GM12878 (cell line): ENCODE results near the gene PSMC6. TPM values are rescaled to one million over a fixed set of nuclear protein-coding genes. Genes with fewer than 3 reads are reported as not detected.

Experiments used
- ATAC-seq: fragments of 200-7000 bp; cut with Tn5 transposase; 3 replicates; pipeline ENCODE4 v1.9.1; 2020; ENCODE audit warnings: mild to moderate bottlenecking, moderate library complexity
- BruUV-seq: library from RNA; stranded (reverse); fragments of 400-500 nt; replicated peaks from 2 replicates; lab custom pipeline; 2021; lab: Mats Ljungman, UMichigan
- CTCF ChIA-PET: fragments of 300-600 bp; sonication (Branson Sonifier 250); formaldehyde crosslinking; extraction: SDS; loops from one replicate; lab custom pipeline; 2021; ENCODE audit warnings: inconsistent platforms; lab: Yijun Ruan, JAX
- POLR2A ChIA-PET: fragments of 350-600 bp; formaldehyde crosslinking; extraction: SDS; loops from one replicate; lab custom pipeline; 2021; ENCODE audit warnings: inconsistent platforms; lab: Charles Lee
- RAD21 ChIA-PET: fragments of 300-600 bp; sonication (Branson Sonifier 250); formaldehyde crosslinking; loops from one replicate; lab custom pipeline; 2023; ENCODE audit warnings: antibody characterized with exemption; ENCODE audit not compliant: unreplicated experiment; lab: Charles Lee
- SMC1A ChIA-PET: fragments of 300-600 bp; sonication (Branson Sonifier 250); formaldehyde crosslinking; loops from one replicate; lab custom pipeline; 2023; ENCODE audit not compliant: unreplicated experiment, uncharacterized antibody; lab: Charles Lee
- DNase-seq: peaks from one replicate; pipeline ENCODE4 v3.0.0-alpha.2; 2011; ENCODE audit warnings: low read depth, low spot score
- FAIRE-seq: peaks from 3 replicates; lab custom pipeline; 2011; peaks lifted over from hg19 to GRCh38; lab: Jason Lieb, UNC
- H2AFZ ChIP-seq: 2 replicates; pipeline ENCODE4 v1.6.0; 2011; ENCODE audit warnings: low read depth, low read length, control low read depth; ENCODE audit not compliant: control insufficient read depth
- H3K27ac ChIP-seq: 2 replicates; pipeline ENCODE4 v1.5.1; 2011; ENCODE audit warnings: control low read depth; ENCODE audit not compliant: control insufficient read depth, insufficient read depth
- H3K27me3 ChIP-seq, 2 experiments: replicated peaks in 1 of 2; 2 replicates each; pipeline versions ENCODE4 v1.6.0 to v1.6.1; 2011; ENCODE audit warnings: low read length in 1 of 2; ENCODE audit not compliant: control insufficient read depth in 2 of 2, insufficient read depth in 2 of 2
- H3K36me3 ChIP-seq, 2 experiments: 2 replicates each; pipeline ENCODE4 v1.5.1; 2011; ENCODE audit warnings: low read length in 1 of 2; ENCODE audit not compliant: control insufficient read depth in 2 of 2, insufficient read depth in 2 of 2
- H3K4me1 ChIP-seq: 2 replicates; pipeline ENCODE4 v1.6.1; 2011; ENCODE audit warnings: mild to moderate bottlenecking, low read length, moderate library complexity, mixed read lengths; ENCODE audit not compliant: control insufficient read depth, insufficient read depth
- H3K4me2 ChIP-seq: 2 replicates; pipeline ENCODE4 v1.6.0; 2011; ENCODE audit warnings: control low read depth; ENCODE audit not compliant: control insufficient read depth, insufficient read depth
- H3K4me3 ChIP-seq: fragments of 200-600 bp; sonication (generic); 2 replicates; pipeline ENCODE4 v1.5.1; 2016
- H3K79me2 ChIP-seq: 2 replicates; pipeline ENCODE4 v1.6.0; 2011; ENCODE audit warnings: low read length; ENCODE audit not compliant: control insufficient read depth, insufficient read depth
- H3K9ac ChIP-seq: 2 replicates; pipeline ENCODE4 v1.8.0; 2011; ENCODE audit warnings: low read length, control low read depth, mixed read lengths; ENCODE audit not compliant: control insufficient read depth, insufficient read depth
- H3K9me3 ChIP-seq: replicated peaks from 3 replicates; pipeline ENCODE4 v1.5.1; 2011; ENCODE audit warnings: mild to moderate bottlenecking, low read length; ENCODE audit not compliant: control insufficient read depth, insufficient read depth
- H4K20me1 ChIP-seq: 2 replicates; pipeline ENCODE4 v1.6.0; 2011; ENCODE audit not compliant: control insufficient read depth, insufficient read depth
- CREM ChIP-seq: IDR thresholded peaks from 2 replicates; pipeline ENCODE4 v1.6.1; 2014; ENCODE audit warnings: antibody characterized with exemption, low read depth
- DPF2 ChIP-seq: fragments of 450-650 bp; IDR thresholded peaks from 2 replicates; pipeline ENCODE4 v1.6.1; 2017; ENCODE audit warnings: mild to moderate bottlenecking
- MEF2A ChIP-seq: IDR thresholded peaks from 2 replicates; pipeline ENCODE4 v1.6.1; 2011; ENCODE audit warnings: low read depth, mild to moderate bottlenecking, low read length, moderate library complexity; ENCODE audit not compliant: insufficient read depth
- PRDM15 ChIP-seq: fragments of 450-650 bp; formaldehyde crosslinking; IDR thresholded peaks from 2 replicates; pipeline ENCODE4 v1.4.0; 2020; ENCODE audit warnings: mild to moderate bottlenecking, moderate library complexity
- RUNX3 ChIP-seq: IDR thresholded peaks from 2 replicates; pipeline ENCODE4 v1.6.1; 2012; ENCODE audit warnings: low read length, inconsistent platforms
- SIN3A ChIP-seq: IDR thresholded peaks from 2 replicates; pipeline ENCODE4 v1.6.1; 2012; ENCODE audit warnings: low read depth, low read length, improper control_type of control experiment
- ZNF592 ChIP-seq: fragments of 450-650 bp; IDR thresholded peaks from 2 replicates; pipeline ENCODE4 v1.6.1; 2017; ENCODE audit warnings: mild to moderate bottlenecking, moderate library complexity
- WGBS: methylation state at CpG from one replicate; pipeline ENCODE4 v1.1.6; 2016; ENCODE audit warnings: low lambda C conversion rate; ENCODE audit not compliant: insufficient replicate concordance, insufficient coverage; ENCODE audit errors: missing lambda C conversion rate; 5-methylcytosine and 5-hydroxymethylcytosine counted together
- in situ Hi-C: fragments of 300-500 bp; cut with MboI; formaldehyde crosslinking; loops from 9 replicates; pipeline ENCODE4 v1.14.3; 2018; ENCODE audit warnings: mixed read lengths
- intact Hi-C: fragments of 100-400 bp; cut with micrococcal nuclease; formaldehyde crosslinking; loops from one replicate; pipeline ENCODE4 v1.14.2; 2022; ENCODE audit not compliant: unreplicated experiment
- polyA plus RNA-seq, 11 experiments: library from polyadenylated mRNA; depleted of rRNA in 4 of 11; unstranded in 6 of 11; stranded (reverse) in 5 of 11; fragments of >200 nt; fragmentation: Nextera tagmentation in 4 of 11; fragmentation: Illumina TruSeq in 1 of 11; extraction: Ambion mirVana in 4 of 11; extraction: Trizol in 1 of 11; gene quantifications; 1 replicate in 1 of 11; 2 replicates in 10 of 11; pipeline versions ENCODE4 v1.2.1 to v1.2.3, GENCODE V29; 2011 to 2016; ENCODE audit warnings: inconsistent platforms in 2 of 11, missing spikeins in 2 of 11, low read depth in 1 of 11
- total RNA-seq, 4 experiments: library from RNA; depleted of rRNA in 3 of 4; stranded (reverse); fragments of >200 nt in 3 of 4; fragmentation: Illumina TruSeq in 1 of 4; extraction: Trizol in 1 of 4; gene quantifications; 2 replicates each; pipeline versions ENCODE4 v1.2.1 to v1.2.3, GENCODE V29; 2013 to 2021
- TF ChIP-seq, protein P1 (sequence below): fragments of 450-650 bp; IDR thresholded peaks from 2 replicates; pipeline ENCODE4 v1.6.1; 2017; ENCODE audit warnings: mild to moderate bottlenecking, moderate library complexity

The PSMC6 gene
- total and polyA plus RNA-seq, 10 of the 15 experiments (the other 5 are each of a cell fraction or from before 2014, with no cell fraction given), result 71.4 to 192 (median 153) TPM

DNA sequence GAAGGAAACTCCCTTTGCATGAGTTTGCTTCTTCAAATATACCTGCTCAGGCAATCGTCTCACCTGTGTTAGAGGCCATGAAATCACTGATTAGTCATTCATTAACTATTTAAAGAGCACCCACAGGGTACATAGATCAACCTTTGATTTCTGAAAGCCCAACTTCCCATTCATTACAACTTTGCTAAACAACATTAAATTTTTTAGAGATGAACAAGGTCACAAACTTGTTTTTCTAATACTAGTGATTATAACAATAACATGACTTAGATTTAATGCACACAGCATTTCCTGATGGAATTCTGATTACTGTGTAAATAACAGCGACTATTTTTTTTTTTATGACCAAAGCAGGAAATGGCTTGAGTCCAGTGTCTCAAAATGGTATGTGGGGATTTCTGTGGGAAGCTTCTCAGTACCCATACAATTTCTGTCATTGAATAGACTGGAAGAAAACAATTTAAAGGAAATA, 6.3 kb upstream of the PSMC6 start (continued):
- TF ChIP-seq RUNX3 (peak; percentile 21; the same call in 1 of the 2 replicates), MEF2A (0 out of 2 replicates have a peak, but pooled peaks have one; percentile 11)

GRCh38 chr14:52701223-52701622, 5.8 kb upstream of the PSMC6 start:
- H3K9ac ChIP-seq, result no peak overlapping the region
- FAIRE-seq, result no peak
- no peaks in the 10 kb centered on the region for H3K27me3 ChIP-seq
- RAD21 ChIA-PET, result interaction anchor here (1.0 kb wide), 1 partner anchor 41 kb away, joined by 3 read pairs; no protein-coding TSS in a partner anchor
- DNase-seq, result no peak
- no TSS peak for BruUV-seq
- H3K4me1 ChIP-seq, result peaks cover 12% of the 10 kb centered on the region; the same call in 1 of the 2 replicates
- H3K27ac ChIP-seq, result peak overlapping the region; percentile 56; the same call in 1 of the 2 replicates
- peak; percentile 55 for ATAC-seq
- POLR2A ChIA-PET, result interaction anchor here (0.7 kb wide), 1 partner anchor 330 kb away, joined by 3 read pairs; no protein-coding TSS in a partner anchor
- no peak overlapping the region for H3K4me3 ChIP-seq
- no peaks in the 10 kb centered on the region for H3K36me3 ChIP-seq
- H3K4me2 ChIP-seq, result peak overlapping the region; percentile 11; the same call in 1 of the 2 replicates
- intact Hi-C loops (no loop called here), in situ Hi-C loops (no loop called here)
- TF ChIP-seq SIN3A (no peak), PRDM15 (0 out of 2 replicates have a peak, but pooled peaks have one; percentile 45), ZNF592 (peak; percentile 92), DPF2 (no peak), CREM (peak; percentile 38; the same call in 1 of the 2 replicates)
- TF ChIP-seq, protein P1, sequence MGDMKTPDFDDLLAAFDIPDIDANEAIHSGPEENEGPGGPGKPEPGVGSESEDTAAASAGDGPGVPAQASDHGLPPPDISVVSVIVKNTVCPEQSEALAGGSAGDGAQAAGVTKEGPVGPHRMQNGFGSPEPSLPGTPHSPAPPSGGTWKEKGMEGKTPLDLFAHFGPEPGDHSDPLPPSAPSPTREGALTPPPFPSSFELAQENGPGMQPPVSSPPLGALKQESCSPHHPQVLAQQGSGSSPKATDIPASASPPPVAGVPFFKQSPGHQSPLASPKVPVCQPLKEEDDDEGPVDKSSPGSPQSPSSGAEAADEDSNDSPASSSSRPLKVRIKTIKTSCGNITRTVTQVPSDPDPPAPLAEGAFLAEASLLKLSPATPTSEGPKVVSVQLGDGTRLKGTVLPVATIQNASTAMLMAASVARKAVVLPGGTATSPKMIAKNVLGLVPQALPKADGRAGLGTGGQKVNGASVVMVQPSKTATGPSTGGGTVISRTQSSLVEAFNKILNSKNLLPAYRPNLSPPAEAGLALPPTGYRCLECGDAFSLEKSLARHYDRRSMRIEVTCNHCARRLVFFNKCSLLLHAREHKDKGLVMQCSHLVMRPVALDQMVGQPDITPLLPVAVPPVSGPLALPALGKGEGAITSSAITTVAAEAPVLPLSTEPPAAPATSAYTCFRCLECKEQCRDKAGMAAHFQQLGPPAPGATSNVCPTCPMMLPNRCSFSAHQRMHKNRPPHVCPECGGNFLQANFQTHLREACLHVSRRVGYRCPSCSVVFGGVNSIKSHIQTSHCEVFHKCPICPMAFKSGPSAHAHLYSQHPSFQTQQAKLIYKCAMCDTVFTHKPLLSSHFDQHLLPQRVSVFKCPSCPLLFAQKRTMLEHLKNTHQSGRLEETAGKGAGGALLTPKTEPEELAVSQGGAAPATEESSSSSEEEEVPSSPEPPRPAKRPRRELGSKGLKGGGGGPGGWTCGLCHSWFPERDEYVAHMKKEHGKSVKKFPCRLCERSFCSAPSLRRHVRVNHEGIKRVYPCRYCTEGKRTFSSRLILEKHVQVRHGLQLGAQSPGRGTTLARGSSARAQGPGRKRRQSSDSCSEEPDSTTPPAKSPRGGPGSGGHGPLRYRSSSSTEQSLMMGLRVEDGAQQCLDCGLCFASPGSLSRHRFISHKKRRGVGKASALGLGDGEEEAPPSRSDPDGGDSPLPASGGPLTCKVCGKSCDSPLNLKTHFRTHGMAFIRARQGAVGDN, result peak; percentile 69; the same call in 1 of the 2 replicates
- CTCF ChIA-PET, result interaction anchor here (0.7 to 2.0 kb wide), 3 partner anchors 10 to 151 kb away, joined by 3 to 5 read pairs (median 4); partner anchors contain the start of genes GPR137C and TXNDC16
- H3K9me3 ChIP-seq, result no peaks in the 10 kb centered on the region
- no peaks in the 10 kb centered on the region for H4K20me1 ChIP-seq
- SMC1A ChIA-PET, result interaction anchor here (0.7 to 1.5 kb wide), 3 partner anchors 17 to 376 kb away, joined by 3 to 5 read pairs (median 3); no protein-coding TSS in a partner anchor
- 30% methylated on average over 3 of the region's 3 CpGs for WGBS
- H2AFZ ChIP-seq, result peak overlapping the region; percentile 86
- no peaks in the 10 kb centered on the region; the same call in 1 of the 2 replicates for H3K79me2 ChIP-seq
